Stimulated activated CD4-positive, alpha-beta T cell treated with anti-CD3 and anti-CD28 coated beads, TNF-alpha, amount 100 ng/mL, for 24 hours (primary cell): ENCODE data around the gene CHRND.

Experiments used
- DNase-seq, 3 experiments: peaks; one replicate each; pipeline ENCODE4 v3.0.0-alpha.2; 2020; ENCODE audit warnings: low read depth in 3 of 3

CHRND gene

GRCh38 chr2:232573042-232573441 is 47.1 kb downstream of the CHRND start:
- DNase-seq: no peak

GRCh38 chr2:232573771-232574435 is 47.9 kb downstream of the CHRND start:
- no peak for DNase-seq

GRCh38 chr2:232574674-232575403 is 48.9 kb downstream of the CHRND start:
- DNase-seq: no peak

GRCh38 chr2:232575404-232575746 is 49.4 kb downstream of the CHRND start:
- no peak for DNase-seq

- DNase-seq: no peak
Observed at GRCh38 chr2:232576995-232577394, 51.0 kb downstream of the CHRND start.

GRCh38 chr2:232577841-232578240 is 51.9 kb downstream of the CHRND start:
- DNase-seq: no peak

- DNase-seq: no peak
Observed at GRCh38 chr2:232578626-232579025, 52.7 kb downstream of the CHRND start.

GRCh38 chr2:232580648-232580981 is 54.7 kb downstream of the CHRND start:
- DNase-seq: no peak

GRCh38 chr2:232581725-232582124 is 55.8 kb downstream of the CHRND start:
- no peak for DNase-seq

- DNase-seq: no peak
Observed at GRCh38 chr2:232584238-232584637, 58.3 kb downstream of the CHRND start.
